Measurements from ENCODE around the gene PPP2R5C. TPM values are rescaled to one million over a fixed set of nuclear protein-coding genes. Genes with fewer than 3 reads are reported as not detected.

The PPP2R5C gene
- total RNA-seq, 2 donors from 2014 or later = 126 to 142 TPM

DNA sequence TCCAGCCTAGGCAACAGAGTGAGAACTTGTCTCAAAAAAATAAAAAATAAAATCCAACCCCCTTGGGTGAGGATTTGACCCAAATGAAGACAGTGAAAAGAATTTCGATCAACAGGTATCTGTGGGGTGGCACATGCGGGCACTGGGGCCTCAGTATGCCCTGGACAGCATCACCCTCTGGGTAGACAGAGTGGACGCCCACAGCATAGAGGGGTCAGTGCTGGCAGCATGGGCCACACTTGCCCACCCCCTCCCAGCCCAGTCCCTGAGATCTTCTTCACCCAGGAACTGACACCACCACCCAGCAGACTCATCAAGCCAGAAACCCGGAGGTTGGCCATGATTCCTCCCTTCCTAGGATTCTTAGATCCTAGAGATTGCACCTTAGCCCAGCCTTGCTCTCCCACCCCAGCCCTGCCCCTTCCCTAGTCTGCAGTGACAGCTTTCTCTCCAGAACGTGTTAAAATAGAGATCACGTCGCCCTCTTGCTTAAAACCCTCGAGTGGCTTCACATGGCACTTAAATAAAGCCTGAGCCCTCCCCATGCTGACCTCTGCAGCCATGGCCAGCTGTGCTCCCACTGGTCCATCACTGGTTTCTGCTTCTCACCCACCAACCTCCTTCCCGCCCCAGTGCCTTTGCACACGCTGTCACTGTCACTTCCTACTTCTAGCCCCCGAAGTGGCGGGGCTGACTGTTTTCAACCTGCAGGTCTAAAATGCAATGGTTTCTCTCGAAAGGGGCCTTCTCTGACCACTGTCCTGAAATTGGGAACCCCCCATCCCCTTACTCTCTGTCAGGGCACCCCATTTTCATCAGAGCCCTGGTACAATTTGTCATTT lies 176.6 kb downstream of the PPP2R5C start:
- intact Hi-C loops (cut with DNase I) = no loop called here
- DNase-seq = no peak
- ATAC-seq = no peak

DNA sequence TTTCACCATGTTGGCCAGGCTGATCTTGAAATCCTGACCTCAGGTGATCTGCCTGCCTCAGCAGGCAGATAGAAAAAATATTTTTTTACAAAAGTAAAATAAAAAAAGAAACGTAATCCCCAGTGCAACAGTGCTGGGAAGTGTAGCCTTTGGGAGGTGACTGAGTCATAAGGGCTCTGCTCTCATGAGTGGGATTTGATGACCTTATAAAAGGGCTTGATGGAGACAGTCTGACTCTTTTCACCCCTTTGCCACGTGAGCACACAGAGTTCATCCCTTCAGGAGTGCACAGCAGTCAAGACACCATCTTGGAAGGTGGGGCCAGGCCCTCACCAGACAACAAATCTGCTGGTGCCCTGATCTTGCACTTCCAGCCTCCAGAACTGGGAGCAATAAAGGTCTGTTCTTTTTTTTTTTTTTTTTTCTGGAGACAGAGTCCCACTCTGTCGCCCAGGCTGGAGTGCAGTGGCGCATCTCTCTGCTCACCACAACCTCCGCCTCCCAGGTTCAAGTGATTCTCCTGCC lies 178.2 kb downstream of the PPP2R5C start:
- ATAC-seq = no peak
- no peak for DNase-seq
- intact Hi-C loops (cut with DNase I) = no loop called here

DNA sequence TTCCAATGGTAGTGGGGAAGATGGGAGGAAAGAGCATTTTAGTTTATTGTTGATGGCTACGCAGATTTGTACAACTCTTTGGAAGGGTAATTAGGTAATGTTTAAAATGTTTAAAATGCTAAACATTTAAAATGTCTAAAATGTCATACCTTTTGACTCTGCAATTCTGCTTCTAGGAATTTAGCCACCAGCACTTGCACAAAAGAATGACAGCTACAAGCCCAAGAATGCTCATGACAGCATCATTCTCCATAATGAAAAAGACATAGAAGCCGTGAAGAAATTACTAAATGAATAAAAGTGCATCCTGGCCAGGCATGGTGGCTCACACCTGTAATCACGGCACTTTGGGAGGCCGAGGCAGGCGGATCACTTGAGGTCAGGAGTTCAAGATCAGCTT lies 182.9 kb downstream of the PPP2R5C start:
- intact Hi-C loops (cut with DNase I) = no loop called here
- no peak for DNase-seq

DNA sequence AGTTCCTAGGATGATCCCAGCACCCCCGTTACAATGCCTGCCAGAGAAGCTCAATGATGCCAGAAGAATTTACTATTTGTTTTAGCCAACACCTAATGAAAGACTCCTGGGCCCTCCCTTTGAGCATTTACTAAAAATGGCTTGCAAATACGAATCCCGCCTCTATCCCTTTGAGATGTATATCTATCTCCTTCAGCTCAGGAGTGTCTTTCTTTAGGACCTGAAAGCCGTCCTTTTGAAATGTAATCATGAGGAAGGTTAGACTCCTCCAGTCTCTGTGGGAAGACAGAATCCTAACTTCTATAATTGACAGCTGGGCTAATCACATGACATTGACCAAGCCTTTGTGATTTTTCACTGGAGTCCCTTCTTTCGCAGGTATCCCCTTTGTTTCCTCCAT lies 183.7 kb downstream of the PPP2R5C start:
- no peak for DNase-seq
- intact Hi-C loops (cut with DNase I) = no loop called here
- ATAC-seq = no peak

More for the DNA sequence above, 182.9 kb downstream of the PPP2R5C start:
- no peak for ATAC-seq

DNA sequence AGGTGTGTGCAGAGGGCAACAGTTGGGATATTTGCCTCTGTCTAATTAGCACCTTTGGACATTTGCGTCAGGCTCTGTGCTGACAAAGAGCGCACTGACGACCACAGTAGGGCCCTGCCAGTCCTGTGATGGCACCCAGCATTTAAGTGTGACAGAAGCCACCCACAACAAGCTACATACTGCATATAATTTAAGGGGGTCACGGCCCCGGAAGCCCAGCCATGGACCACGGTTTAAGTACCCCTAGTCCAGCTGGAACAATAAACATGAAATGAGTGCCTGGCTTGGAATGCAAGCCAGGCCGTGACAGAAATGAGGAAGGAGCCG lies 186.0 kb downstream of the PPP2R5C start:
- intact Hi-C loops (cut with DNase I) = no loop called here
- no peak for DNase-seq
- ATAC-seq = peak in 1 of 2 donors; percentile 1

DNA sequence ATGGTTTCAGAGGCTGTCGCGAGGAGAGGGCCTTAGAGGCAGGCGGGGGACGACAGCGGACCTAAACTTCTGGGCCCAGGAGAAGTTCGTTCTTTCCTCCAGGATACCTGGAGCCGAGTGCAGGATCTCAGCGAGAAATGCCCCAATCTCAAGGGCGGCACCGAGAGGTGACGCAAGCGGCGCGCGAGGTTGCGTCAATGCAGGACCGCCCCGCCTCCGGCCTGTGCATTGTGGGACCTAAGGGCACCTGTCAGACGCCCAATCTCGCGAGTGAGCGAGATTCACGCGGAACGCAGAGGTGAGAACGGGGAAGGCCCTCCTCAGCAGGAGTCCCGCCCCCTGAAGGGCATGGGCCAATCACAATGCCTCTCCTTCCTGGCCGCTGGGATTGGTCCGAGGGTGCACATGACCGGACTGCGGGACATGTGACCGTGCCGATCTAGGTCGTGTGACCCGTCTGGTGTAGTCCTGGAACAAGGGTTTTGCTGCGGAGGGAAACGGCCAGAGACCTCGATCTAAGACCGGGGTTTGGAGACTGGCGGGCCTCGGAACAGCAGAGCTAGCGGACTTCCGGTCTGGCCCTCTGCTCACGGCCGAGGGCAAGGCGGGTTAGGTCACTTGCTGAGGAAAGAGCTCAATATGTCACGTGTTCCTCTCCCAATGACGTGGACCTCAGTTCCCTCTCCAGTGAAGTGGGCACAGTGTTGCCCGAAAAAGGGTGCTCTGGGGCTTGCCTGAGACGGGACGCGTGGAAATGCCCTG lies 186.6 kb downstream of the PPP2R5C start:
- intact Hi-C loops (cut with DNase I) = no loop called here
- DNase-seq (peak; percentile 100), ATAC-seq (peak; percentile 99)

DNA sequence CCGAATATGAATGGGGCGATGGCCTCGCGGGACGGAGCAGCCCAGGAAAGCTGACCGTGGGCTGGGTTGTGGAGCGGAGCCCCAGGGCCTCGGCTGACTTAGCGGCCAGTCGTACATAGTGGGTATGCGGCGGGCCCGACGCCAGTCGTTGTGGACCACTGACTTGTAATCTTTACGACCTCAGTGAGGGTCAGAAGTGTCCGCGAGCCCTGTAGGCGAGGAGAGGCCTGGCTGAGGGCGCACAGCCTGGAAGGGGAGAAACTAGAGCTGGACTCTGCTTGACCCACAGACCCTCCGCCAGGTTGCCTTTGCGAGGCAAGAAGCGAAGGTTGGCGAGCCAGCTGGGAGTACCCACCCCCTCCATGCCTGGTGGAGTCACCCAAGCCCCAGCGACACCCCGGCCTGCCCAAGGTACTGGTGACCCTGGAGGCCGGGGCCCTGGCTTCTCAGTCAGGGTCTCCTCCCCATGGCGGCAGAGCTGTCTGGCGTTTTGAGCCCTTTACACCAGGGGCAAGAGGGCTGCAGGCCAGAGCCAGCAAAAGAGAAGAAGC lies 187.2 kb downstream of the PPP2R5C start:
- ATAC-seq (peak; percentile 0 to 1), DNase-seq (no peak)
- intact Hi-C loops (cut with DNase I) = no loop called here

DNA sequence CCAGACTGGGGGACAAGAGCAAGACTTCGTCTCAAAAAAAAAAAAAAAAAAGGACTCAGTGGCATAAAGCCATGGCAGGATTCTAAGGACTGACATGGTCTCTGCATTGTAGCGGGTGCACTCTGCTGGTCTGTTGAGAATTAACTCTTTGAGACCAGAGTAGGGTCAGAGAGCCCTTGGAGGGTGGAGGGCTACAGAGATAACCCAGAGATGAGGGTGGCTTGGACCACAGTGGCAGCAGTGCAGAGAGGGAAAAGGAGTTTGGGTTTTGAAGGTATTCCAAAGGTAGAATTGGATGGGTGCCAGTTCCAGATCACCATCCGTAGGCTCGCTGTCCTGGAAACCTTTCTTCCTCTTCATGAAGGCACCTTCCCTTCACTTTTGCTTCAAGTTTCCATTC lies 188.6 kb downstream of the PPP2R5C start:
- intact Hi-C loops (cut with DNase I) = no loop called here
- ATAC-seq = no peak
- DNase-seq = no peak

DNA sequence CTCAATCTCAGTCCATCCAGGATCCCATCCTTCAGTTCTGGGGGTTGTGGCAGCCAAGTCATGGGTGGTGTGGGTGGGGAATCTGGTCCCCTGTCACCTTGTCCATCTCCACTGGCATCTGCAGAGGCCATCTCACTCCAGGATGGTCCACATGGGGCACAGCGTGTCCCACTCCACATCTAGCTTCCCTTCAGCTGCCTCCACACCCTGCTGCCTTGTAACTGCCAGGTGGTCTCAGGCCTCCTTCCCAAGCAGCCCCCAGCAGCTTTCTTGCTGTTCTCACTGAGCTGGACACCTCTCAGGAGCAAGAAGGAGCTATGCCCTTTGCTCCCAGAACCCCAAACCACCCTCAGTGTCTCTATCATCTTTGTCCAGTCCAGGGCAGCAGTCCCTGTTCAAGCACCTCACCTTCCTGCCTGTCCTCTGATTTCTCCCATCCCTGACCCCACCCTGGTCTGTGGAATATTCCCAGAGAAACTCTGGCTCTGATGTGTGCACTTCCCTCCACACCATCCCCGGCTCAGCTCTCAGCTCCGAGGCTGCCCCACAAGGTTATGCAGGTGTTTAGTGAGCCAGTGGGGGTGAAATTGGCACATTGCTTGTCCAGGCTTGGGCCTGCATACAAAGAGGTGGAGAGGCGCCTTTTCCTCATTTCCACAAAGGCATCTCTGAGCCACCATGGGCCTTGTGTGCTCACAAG lies 189.2 kb downstream of the PPP2R5C start:
- intact Hi-C loops (cut with DNase I) = no loop called here
- no peak for ATAC-seq
- no peak for DNase-seq

DNA sequence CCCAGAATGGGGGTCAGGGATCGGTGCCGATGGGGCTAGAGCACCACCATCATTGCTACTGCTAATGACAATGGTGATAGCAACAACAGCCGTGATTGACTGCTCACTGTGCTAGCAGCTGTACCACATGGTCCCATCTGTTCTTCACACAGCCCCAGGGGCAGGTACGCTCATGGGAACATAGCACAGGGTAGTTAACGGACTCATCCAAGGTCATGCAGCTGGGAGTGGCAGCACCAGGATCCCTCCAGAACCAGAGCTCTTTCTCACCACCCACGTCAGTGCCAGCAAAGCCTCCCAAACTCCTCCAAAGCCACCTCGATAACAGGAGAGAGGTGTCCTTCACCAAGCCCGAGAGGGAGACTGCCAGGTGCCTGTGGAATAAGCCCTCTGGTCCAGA lies 191.6 kb downstream of the PPP2R5C start:
- intact Hi-C loops (cut with DNase I) = no loop called here
- ATAC-seq = no peak
- no peak for DNase-seq

DNA sequence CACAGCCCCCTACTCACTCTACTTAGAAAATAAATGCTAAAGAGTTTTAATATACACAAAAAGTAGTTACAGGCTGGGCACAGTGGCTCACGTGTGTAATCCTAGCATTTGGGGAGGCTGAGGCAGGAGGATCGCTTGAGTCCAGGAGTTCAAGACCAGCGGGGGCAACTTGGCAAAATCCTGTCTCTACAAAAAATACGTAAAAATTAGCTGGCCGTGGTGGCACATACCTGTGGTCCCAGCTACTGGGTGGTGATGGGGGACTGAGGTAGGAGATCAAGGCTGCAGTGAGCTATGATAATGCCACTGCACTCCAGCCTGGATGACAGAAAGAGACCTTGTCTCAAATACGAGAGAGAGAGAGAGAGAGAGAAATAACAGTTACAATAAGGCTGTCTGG lies 193.0 kb downstream of the PPP2R5C start:
- ATAC-seq (no peak), DNase-seq (no peak)
- intact Hi-C loops (cut with DNase I) = no loop called here

DNA sequence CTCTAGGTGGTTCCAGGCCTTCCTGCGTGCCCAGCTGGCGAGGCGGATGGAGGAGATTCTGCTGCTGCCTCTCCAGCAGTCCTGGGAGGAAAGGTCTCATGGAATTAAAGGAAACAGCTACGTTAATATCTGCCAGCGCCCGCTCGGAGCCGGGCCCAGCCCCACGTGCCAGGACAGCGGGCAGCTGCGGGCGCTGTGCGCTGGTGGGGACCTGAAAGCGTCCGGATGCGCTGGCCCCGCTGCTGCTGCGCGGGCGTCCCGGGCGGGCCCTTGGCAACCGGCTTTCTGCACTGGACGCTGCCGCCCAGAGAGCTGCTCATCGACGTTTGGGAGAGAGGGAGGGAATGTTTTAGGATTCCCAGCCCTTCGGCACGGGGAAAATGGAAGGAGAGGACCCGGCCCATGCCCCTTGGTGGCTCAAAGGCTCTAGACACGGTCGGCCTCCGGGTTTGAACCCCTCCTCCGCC lies 194.2 kb downstream of the PPP2R5C start:
- DNase-seq (no peak), ATAC-seq (no peak)
- intact Hi-C loops (cut with DNase I) = no loop called here

DNA sequence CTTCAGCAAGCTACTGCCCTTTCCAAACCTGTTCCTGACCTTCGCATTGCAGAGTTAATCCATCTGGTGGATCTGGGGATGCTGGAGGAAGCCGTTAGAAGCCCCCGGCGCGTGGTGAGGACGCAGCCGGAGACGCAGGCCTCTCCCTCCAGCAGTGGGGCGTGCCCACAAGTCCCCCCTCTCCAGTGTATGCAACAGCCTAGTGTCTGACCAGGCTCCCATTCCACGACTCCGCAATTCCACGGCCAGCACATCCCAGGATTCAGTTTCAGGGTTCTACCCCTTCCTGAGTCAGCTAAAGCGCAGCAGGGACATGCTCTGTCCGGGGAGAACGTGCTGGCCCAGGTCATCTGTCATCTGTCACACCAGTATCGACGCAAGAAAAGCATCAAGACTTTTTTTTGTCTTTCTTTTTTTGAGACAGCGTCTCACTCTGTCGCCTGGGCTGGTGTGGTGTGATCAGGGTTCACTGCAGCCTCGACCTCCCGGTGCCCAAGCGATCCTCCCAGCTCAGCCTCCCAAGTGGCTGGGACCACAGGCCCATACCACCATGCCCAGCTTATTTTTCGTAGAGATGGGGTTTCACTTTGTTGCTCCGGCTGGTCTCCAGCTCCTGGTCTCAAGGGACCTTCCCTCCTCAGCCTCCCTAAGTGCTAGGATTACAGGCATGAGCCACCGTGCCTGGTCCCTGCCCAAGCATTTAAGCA lies 194.8 kb downstream of the PPP2R5C start:
- intact Hi-C loops (cut with DNase I) = no loop called here
- no peak for DNase-seq
- ATAC-seq = no peak

DNA sequence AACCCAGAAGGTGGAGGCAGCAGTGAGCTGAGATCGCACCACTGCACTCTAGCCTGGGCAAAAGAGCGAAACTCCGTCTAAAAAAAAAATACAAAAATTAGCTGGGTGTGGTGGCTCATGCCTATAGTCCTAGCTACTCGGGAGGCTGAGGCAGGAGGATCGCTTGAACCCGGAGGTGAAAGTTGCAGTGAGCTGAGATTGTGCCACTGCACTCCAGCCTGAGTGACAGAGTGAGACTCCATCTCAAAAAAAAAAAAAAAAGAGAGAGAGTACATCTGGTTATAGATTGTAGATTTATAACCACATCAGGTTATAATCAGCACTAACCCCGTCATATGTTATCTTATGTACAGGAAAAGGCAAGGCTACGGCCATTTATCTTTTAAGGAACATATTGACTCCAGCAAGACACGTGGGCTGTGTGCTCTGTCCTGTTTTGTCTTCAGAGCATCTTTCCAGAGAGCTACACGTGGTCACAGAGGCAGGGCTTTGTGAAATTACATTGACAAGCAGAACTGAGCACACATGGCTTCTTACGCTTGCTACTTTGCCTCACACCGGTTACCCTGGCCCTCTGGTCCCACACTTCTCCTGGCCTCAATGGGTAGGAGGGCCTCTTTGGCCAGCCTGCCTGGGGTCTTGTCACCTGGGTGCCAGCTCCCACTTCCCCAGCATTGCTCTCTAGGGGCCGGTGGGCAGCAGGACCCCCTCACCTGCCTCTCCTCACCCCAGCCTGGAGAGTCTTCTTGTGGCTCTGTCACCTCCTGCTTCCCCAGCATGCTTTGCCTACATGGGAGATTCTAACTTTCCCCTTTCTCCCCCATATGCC lies 196.1 kb downstream of the PPP2R5C start:
- intact Hi-C loops (cut with DNase I) = no loop called here
- DNase-seq (no peak), ATAC-seq (no peak)

DNA sequence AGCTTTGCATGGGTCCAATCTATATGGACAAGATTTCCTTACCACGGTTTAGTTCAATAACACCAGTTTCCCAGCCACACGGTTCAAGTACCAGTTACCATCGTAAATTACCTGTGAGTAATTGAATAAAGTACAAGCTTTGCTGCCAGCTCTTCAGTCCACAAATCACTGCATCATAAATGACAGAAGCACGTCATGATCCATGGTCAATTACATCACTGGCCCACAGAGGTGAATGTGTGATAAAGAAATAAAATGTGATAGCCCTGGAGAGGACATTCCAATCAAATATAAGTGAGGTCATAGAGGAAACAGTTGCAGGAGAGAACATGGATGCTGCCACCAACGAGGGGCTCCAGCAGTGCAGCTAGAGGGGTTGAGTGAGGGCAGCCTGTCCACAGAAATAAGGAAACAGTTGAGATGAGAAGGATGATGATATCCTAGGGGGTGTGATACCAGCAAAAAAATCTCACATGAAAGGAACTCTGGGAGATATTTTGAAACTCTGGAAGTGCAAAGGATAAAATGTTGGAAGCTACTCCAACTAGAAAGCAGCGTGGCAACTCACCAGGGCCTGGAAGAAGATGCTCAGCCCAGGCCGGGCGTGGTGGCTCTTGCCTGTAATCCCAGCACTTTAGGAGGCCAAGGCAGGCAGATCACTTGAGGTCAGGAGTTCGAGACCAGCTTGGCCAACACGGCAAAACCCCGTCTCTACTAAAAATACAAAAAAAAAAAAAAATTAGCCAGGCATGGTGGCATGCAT lies 197.1 kb downstream of the PPP2R5C start:
- ATAC-seq = no peak
- intact Hi-C loops (cut with DNase I) = no loop called here

DNA sequence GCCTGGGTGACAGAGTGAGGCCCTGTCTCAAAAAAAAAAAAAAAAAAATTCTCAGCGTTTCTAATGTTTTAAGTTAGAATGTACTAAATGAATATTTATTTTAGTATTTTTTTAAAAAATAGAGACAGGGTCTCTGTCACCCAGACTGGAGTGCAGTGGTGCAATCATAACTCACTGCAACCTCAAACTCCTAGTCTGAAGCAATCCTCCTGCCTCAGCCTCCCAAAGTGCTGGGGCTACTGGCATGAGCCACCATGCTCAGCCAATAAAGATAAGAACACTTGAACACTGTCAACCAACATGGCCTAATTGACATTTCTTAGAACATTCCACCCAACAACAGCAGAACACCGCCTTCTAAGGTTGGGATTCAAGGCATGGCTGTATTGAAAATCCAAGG lies 197.8 kb downstream of the PPP2R5C start:
- no peak for ATAC-seq
- intact Hi-C loops (cut with DNase I) = no loop called here
- no peak for DNase-seq

More for the DNA sequence above, 197.1 kb downstream of the PPP2R5C start:
- no peak for DNase-seq

DNA sequence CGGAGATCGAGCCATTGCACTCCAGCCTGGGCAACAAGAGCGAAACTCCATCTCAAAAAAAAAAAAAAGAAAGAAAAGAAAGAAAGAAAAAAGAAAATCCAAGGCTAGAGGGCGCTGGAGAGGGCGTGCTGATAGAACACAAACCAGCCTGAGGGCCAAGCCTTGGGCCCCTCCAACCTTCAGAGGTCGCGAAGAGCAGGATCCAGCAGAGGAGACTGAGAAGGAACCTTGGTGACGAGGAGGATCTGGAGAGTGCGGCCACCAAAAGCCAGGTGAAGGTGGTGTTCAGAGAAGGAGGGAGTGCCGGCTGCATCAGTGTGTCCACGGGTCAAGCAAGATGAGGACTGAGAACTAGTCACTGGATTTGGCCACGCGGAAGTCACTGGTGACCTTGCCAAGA lies 198.7 kb downstream of the PPP2R5C start:
- no peak for DNase-seq
- intact Hi-C loops (cut with DNase I) = loop anchor here (5.0 to 10.0 kb wide), 3 partner anchors 137 to 253 kb away; partner anchors contain the start of gene PPP2R5C (in 2 of the 2)
- ATAC-seq = no peak
